ENCODE data around the gene EIF3I.

The EIF3I gene

DNA sequence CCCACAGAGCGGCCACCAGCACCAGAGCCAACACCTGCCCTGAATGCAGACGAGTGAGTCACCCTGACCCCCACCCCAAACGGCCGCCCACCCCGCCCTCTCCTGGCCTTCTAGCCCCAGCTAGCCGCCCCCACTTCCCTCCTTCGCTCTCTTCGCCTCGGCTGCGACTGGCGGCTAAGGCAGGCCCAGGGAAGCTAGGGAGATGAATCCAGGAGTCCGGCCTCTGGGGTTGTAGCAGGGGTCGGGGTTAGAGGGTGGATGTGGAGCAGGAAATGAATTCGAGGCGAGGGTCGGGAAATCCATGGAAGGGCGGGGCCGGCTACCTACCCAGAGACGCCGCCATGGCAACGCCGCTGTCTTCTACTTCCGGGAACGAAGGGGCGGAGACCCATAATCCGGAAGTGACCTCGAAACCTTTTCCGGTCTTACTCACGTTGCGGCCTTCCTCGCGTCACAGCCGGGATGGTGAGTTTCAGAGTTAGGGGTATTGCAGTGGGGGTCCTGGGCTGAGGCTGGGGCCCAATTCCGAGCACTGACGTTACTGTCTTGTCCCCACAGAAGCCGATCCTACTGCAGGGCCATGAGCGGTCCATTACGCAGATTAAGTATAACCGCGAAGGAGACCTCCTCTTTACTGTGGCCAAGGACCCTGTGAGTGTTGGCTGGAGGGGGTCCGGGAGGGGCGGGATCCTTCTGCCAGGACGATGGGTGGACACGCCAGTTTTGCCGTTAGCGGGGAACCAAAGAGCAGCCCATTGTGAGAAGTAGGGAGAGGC is at the start of gene EIF3I, which contains the start of gene TMEM234:
TSS of gene EIF3I (plus strand) at position 428 of the 776 bp plus-strand sequence. CDS start at position 463, 35 bp downstream.
TSS of gene TMEM234 (minus strand) at position 374 of the 776 bp plus-strand sequence. CDS start at position 343, 31 bp downstream.
- DNase-seq (ENCODE audit: low spot score), result peak; percentile 92

DNA sequence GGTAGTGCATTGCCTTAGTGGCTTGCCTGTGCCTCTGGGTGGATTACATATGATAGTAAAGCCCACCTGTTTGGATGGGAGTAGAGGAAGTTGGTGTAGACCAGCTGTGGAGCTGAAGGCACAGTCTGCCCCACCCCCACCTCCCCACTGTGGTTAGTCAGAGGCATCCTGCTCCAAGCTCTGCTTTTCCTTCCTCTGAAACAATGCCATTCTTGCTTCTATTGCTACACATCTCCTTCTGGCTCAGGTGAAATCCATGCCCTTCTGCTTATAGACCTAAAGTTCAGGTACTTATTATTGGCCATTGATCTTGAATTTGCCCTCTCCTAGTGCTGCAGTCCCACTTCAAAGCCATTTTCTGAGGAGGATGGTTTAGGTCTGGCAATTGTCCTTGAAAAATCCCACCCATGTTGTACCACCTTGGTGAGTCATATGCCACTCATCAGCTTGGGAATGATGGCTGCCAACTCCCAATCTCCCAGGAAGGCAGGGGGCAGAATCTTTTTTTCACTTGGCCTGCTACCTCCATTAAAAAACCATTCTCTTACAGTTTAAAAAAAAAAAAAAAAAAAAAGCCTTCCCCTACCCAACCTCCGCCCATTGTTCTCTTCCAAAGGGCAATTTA is 49.5 kb upstream of the EIF3I start:
- no peak for DNase-seq (ENCODE audit: low spot score)

DNA sequence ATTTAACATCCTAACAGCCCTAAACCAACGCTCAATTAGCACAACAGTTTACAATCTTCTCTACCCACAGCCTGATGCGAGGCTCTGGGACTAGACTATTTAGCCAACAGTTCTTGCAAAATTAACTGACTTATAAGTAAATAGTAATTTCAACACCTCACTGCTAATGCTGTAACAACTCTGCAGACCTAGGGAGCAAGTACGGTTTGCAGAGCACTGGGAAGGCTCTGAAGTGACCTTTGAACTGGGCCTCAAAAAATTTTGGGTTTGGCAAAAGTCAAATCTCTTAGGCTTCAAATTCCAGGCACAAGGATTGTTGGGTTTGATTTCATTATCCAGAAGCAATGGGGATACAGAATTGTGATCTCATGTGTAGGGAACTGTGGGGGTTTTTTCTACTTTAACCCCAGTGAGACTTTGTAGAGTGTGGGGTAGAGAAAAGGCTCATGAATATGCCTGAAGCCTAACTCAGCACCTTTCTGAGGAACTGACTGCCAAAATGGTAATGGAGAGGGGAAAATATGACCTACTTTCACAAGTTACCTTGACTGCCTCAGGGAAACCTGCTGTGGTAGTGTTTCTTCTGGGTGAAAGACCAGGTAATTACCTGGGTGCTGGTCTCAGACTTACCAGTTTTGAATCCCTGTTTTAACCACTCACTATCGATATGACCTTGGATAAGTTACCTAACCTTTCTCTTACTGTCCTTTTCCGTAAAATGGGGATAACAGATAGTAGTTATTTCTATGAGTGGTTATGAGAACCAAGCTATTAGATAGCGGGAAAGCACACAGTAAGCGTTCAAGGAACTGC is 43.6 kb upstream of the EIF3I start:
- no peak for DNase-seq (ENCODE audit: low spot score)

DNA sequence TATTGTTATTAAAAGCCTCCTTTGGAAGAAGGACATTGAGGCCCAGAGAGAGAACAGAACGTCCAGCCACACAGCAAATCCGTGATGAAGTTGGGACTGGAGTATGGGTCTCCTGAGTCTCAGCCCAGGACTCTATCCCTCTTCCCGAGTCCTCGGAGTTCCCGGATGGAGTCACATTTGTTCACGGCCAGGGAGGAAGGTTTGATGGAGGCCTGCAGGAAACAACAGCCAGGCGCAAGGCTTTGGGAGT is 43.1 kb upstream of the EIF3I start:
- no peak for DNase-seq (ENCODE audit: low spot score)

DNA sequence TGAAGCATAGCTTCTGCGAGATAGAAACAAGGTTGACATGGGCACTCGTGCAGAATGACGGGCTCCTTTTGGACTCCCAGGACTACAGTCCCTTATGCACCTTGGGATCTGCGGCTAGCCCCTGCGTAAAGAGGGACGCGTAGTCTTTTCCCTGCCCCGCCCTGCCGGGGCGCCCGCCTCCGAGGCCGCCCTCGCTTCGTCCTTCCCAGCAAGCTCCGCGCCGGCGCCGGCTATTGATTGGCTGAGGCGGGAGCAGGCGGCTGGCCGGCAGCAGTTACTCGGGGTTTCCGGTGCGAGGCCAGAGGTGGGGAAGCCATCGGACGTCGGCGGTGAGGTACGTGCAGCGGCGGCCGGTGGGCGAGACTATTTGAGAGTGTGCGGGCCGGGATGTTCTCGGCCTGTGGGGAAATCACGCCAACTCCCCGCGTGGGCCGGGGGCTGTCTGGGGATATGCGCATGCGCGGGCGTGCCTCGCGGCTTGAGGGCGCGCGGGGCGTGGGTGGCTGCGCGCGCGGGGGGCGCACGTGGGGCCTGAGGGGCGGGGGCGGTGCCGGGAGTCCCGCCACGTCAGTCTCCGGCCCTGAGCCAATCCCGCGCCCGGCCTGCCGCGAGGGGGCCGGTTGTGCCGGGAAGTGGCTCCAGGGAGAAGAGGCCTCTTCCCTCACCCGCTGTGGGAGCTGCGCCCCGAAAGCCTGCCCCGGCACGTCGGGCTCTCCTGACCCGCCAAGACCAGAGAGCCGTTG is 42.6 kb upstream of the EIF3I start, which contains the start of gene TXLNA:
TSS of gene TXLNA (plus strand) at position 233 of the 743 bp plus-strand sequence. CDS start 671 bp downstream, outside the sequence.
- peak; percentile 98 for DNase-seq (ENCODE audit: low spot score)

DNA sequence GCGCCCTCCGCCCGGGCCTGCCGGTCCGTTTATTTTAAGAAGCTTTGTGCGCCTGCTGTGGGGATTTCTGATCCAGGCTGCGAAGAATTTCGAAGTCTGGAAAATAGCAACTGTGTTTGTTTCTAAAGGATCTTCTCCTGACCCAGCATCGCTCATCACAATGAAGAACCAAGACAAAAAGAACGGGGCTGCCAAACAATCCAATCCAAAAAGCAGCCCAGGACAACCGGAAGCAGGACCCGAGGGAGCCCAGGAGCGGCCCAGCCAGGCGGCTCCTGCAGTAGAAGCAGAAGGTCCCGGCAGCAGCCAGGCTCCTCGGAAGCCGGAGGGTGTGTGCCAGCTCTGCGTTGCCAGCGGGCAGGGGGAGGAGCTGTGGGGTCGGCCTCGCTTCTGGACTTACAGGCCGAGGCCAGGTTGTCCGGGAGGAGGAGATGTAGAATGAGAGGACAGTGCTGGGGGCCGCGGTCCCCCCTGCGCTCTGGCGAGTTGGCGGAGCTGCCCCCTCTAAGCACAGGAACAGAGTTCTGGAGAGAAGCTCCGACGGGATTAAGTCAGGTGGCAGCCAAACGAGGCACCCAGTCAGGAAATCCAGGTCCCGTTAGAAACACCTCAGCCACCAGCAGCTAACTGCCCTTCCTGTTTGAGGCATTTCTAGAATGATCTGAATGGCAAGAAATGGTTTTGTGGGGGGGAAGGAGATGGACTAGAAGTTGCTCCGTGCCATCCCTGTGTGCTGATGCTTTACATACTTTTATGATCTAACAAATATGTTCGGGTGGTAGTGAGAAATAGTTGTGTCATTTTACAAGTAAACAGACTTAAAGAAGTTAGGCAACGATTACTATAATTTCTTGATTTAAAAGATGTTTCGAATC is 41.8 kb upstream of the EIF3I start:
- peak; percentile 67 for DNase-seq (ENCODE audit: low spot score)

DNA sequence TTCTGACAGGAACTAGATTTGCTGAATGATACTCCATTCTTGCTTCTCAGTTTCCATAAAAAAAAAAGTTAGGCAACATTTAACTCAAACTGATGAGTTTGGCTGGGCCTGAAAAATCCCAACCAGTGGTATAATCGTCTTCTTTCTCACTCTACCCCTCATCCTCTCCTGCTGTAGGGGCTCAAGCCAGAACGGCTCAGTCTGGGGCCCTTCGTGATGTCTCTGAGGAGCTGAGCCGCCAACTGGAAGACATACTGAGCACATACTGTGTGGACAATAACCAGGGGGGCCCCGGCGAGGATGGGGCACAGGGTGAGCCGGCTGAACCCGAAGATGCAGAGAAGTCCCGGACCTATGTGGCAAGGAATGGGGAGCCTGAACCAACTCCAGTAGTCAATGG is 41.1 kb upstream of the EIF3I start:
- DNase-seq (ENCODE audit: low spot score), result no peak

DNA sequence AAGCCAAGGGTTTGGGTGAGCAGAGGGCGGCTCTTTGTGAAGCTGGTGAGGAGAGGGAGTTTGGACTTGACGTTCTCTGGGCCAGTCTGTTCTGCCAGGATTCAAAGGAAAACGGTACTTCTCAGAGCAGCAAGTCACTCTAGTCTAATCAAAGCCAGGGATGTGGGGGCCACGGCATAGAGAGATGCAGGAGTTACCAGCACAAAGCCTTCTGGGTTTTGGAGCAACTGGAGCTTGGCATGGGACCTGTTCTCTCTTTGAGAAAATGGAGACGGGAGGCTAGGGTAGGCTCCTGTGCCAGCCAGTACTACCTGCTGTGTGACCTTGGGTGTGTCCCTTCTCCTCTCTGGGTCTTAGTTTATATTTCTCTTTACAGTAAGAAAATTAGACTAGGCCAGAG is 40.6 kb upstream of the EIF3I start:
- DNase-seq (ENCODE audit: low spot score), result no peak

DNA sequence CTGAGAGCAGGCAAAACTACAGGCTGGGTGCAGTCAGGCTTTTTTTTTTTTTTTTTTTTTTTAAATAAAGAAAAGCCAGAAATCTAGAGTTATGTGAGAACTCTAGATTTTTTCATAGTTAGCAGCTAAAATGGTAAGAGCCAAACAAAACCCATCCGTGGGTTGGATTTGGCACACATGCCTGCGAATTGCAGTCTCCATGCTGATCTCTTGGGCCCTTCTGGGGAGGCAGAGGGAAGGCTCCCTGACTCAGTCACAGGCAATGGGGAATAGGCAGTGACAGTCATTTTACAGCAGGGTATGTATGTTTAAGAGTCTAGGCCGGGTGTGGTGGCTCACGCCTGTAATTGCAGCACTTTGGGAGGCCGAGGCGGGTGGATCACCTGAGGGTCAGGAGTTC is 40.1 kb upstream of the EIF3I start:
- no peak for DNase-seq (ENCODE audit: low spot score)

DNA sequence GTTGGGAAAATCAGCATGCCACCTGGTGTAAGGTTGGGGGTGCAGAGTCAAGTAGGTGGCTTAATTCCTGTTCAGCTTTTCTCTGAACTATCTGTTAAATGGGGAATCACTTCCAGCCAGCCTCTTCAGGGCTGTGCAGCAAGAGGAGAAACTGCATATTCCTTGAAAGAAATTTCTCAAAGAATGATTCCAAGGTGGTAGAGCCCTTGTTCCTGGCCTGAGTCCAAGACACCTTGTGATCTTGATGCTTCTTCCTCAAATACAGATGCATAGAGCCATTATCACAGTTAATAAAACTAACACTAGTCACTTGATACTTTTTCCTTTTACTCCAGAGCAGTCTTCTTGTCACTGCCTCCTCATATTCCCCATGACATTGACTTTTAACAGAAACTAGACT is 37.6 kb upstream of the EIF3I start:
- DNase-seq (ENCODE audit: low spot score), result no peak

DNA sequence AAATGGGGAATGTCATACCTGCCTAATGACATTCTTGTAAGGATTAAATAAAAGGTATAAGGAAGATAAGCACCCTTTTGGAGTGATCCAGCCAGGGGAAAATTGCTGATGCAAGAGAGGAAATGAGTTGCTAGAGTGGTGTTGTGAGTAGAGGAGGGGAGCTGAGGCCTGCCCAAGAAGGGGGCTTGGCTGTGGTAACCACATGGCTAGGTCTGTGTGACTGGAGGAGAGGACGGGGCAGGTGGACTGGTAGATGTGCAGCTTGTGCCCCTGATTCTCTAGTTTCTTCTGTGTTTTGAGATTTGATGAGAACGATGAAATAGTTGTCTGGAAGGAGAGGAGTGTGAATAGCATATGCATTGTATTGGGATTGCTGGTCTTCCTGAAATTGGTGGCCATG is 36.1 kb upstream of the EIF3I start:
- no peak for DNase-seq (ENCODE audit: low spot score)

DNA sequence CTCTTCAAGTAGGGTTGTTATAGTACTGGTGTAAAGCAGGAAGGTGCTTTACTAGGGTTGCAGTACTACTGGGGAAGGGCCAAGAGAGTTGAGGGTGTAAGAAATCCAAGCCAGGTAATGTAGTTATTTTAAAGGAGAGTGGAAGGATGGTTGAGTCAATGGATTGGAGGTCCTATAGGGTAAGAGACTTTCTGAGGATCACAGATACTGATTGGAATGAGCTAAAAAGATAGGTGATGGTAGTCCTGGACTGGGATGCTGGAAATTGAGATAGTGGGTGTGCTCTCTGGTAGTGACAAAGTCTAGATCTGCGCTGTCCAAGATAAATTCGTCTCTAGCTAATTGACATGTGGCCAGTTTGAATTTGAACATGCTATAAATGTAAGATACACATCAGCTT is 35.7 kb upstream of the EIF3I start:
- no peak for DNase-seq (ENCODE audit: low spot score)

DNA sequence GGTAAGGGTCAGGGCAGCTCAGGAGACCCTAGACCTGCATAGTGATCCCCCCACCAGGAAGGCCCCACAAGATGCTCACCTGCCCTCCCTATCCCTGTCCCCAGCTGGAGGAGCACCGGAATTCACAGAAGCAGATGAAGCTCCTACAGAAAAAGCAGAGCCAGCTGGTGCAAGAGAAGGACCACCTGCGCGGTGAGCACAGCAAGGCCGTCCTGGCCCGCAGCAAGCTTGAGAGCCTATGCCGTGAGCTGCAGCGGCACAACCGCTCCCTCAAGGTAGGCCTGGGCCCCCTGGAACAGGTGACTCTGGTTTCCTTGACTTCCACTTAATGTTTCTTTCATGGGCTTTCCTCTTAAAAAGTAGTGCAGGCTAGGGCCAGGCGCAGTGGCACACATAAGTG is 34.4 kb upstream of the EIF3I start:
- DNase-seq (ENCODE audit: low spot score), result no peak

DNA sequence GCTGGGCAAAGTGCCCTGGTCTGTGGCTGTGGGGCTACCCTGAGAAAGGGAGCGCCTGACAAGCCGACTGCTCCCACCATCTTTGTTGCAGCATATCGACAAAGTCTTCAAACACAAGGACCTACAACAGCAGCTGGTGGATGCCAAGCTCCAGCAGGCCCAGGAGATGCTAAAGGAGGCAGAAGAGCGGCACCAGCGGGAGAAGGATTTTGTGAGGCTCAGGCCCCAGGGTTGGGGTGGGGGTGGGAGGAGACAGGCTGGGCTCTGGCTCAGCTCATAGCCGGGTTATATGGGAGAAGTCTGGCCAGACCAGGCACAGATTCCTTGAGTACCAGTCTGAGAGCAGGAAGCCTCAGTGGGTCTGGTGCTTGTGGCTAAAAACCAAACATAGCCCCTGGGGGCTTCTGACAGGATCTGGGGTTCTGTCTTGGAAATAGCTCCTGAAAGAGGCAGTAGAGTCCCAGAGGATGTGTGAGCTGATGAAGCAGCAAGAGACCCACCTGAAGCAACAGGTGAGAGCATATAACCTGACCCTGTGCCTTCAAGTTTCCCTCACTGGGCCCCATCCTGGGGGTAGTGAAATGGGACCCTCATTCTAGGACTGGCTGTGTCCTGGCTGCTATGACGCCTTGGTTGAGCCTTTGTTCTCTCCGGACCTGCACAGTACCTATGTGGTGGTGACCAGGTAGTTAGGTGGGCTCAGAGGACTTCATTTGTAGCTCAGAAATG is 29.8 kb upstream of the EIF3I start:
- no peak for DNase-seq (ENCODE audit: low spot score)

DNA sequence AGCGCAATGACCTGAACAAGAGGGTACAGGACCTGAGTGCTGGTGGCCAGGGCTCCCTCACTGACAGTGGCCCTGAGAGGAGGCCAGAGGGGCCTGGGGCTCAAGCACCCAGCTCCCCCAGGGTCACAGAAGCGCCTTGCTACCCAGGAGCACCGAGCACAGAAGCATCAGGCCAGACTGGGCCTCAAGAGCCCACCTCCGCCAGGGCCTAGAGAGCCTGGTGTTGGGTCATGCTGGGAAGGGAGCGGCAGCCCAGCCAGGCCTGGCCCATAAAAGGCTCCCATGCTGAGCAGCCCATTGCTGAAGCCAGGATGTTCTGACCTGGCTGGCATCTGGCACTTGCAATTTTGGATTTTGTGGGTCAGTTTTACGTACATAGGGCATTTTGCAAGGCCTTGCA is 27.2 kb upstream of the EIF3I start:
- DNase-seq (ENCODE audit: low spot score), result no peak

DNA sequence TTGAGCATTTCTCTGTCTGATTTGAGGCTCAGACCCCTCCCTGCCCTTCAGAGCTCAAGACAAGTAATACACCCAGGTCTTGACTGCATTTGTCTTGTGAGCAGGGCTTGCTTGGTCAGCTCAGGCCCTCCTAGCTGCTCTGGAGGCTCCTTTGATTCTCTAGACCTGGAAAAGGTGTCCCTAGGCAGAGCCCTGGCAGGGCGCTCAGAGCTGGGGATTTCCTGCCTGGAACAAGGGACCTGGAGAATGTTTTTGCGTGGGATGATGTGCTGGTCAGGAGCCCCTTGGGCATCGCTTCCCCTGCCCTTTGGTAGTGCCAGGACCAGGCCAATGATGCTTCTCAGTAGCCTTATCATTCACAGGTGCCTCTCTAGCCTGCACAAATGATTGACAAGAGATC is 26.7 kb upstream of the EIF3I start:
- no peak for DNase-seq (ENCODE audit: low spot score)

DNA sequence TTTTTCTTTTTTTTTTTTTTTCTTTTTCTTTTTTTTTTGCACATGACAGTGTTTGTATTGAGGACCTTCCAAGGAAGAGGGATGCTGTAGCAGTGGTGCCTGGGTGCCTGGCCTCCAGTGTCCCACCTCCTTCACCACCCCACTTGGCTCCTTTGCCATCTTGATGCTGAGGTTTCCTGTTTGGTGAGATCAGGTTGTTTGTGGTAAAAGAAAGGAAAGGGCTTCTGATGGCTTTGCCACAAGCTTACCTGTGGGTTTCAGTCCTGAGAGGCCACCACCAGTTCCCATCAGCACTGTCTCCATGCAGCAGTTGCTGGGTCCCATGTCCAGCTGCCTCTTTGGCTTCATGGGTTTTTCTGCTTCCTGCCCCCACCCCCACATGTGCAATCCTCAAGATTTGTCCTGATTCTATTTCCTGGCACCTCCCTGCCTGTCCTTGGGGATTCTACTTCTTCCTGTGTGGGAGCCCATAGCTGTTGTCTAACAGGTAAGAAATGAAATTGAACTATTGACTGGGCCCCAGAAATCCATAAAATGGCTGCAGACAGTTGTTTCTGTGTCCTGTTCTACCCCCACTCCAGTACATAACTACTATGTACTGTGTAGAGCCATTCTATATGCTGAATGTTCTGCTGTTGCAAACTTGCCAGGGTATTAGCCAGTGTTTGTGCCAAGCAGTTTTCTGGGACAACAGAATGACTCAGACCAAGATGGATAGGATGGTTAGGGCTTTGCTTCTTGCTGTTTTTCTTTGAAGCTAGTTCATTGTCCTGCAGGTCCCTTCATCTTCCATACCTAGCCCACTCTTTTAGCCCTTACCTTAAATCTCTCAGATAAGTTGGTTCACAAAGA is 26.0 kb upstream of the EIF3I start:
- no peak for DNase-seq (ENCODE audit: low spot score)

DNA sequence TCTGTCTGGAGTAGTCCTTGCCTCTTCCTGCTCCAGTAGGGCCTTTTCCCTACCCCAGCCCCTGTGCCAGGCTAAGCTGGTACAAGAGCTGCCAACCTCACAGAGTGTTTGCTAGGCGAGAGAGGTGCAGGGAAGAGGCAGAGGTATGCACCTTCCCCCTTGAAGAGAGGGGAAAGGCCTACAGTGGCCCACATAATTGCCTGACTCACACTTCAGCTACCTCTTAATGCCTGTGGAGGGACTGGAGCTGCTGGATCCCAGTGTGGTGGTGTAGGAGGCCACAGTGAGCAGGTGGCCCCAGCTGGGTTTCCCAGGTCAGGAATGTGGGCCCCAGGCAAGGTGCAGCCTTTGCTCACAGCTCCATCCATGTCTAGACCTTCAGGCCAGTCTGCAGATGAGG is 25.1 kb upstream of the EIF3I start:
- no peak for DNase-seq (ENCODE audit: low spot score)

DNA sequence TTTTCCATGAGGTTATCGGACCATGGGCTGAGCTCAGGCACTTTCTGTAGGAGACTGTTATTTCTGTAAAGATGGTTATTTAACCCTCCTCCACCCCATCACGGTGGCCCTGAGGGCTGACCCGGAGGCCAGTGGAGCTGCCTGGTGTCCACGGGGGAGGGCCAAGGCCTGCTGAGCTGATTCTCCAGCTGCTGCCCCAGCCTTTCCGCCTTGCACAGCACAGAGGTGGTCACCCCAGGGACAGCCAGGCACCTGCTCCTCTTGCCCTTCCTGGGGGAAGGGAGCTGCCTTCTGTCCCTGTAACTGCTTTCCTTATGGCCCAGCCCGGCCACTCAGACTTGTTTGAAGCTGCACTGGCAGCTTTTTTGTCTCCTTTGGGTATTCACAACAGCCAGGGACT is 24.4 kb upstream of the EIF3I start:
- DNase-seq (ENCODE audit: low spot score), result no peak
